ENCODE results near the gene BBC3.

- TF ChIP-seq, protein P1, sequence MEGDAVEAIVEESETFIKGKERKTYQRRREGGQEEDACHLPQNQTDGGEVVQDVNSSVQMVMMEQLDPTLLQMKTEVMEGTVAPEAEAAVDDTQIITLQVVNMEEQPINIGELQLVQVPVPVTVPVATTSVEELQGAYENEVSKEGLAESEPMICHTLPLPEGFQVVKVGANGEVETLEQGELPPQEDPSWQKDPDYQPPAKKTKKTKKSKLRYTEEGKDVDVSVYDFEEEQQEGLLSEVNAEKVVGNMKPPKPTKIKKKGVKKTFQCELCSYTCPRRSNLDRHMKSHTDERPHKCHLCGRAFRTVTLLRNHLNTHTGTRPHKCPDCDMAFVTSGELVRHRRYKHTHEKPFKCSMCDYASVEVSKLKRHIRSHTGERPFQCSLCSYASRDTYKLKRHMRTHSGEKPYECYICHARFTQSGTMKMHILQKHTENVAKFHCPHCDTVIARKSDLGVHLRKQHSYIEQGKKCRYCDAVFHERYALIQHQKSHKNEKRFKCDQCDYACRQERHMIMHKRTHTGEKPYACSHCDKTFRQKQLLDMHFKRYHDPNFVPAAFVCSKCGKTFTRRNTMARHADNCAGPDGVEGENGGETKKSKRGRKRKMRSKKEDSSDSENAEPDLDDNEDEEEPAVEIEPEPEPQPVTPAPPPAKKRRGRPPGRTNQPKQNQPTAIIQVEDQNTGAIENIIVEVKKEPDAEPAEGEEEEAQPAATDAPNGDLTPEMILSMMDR (IDR thresholded peaks at IDR 0.05; ENCODE audit: poor library complexity): no peak
- TF ChIP-seq EZH2 (IDR thresholded peaks at IDR 0.05; ENCODE audit: borderline replicate concordance): no peak
Observed at GRCh38 chr19:47260476-47260875, 29.5 kb upstream of the BBC3 start.

All from hepatocyte (in vitro differentiated cells).